RWPE2 (cell line): ENCODE measurements around the gene SFXN1.

ENCODE experiments used
- ATAC-seq: fragments of 200-7000 bp; cut with Tn5 transposase; 3 replicates; pipeline ENCODE4 v1.9.1; 2021; ENCODE audit warnings: low read depth
- DNase-seq: peaks from one replicate; pipeline ENCODE4 v3.0.0-alpha.2; 2020; ENCODE audit warnings: low spot score
- H3K27ac ChIP-seq: fragments of 450-650 bp; 2 replicates; pipeline ENCODE4 v1.5.1; 2017; ENCODE audit warnings: mild to moderate bottlenecking; ENCODE audit not compliant: poor library complexity, severe bottlenecking
- H3K27me3 ChIP-seq: fragments of 250-450 bp; sonication (Bioruptor Pico); 2 replicates; pipeline ENCODE4 v1.5.1; 2021; ENCODE audit warnings: mild to moderate bottlenecking, moderate library complexity; ENCODE audit not compliant: insufficient read depth, poor library complexity, severe bottlenecking
- H3K36me3 ChIP-seq: fragments of 250-450 bp; sonication (Bioruptor Pico); 2 replicates; pipeline ENCODE4 v1.5.1; 2020; ENCODE audit warnings: low read depth, mild to moderate bottlenecking, moderate library complexity
- H3K4me1 ChIP-seq: fragments of 250-450 bp; sonication (Bioruptor Pico); 2 replicates; pipeline ENCODE4 v1.5.1; 2021; ENCODE audit warnings: mild to moderate bottlenecking, moderate library complexity; ENCODE audit not compliant: insufficient read depth, poor library complexity, severe bottlenecking
- H3K4me3 ChIP-seq: fragments of 250-450 bp; sonication (Bioruptor Pico); 2 replicates; pipeline ENCODE4 v1.5.1; 2021; ENCODE audit warnings: mild to moderate bottlenecking, moderate library complexity; ENCODE audit not compliant: severe bottlenecking
- H3K9me3 ChIP-seq: fragments of 250-450 bp; sonication (Bioruptor Pico); 2 replicates; pipeline ENCODE4 v1.5.1; 2021; ENCODE audit warnings: mild to moderate bottlenecking, moderate library complexity; ENCODE audit not compliant: severe bottlenecking
- TF ChIP-seq, protein P1 (sequence below): fragments of 450-650 bp; IDR thresholded peaks from one replicate; pipeline ENCODE4 v1.5.1; 2017; ENCODE audit warnings: mild to moderate bottlenecking, moderate library complexity; ENCODE audit not compliant: poor library complexity, severe bottlenecking

SFXN1 gene

DNA sequence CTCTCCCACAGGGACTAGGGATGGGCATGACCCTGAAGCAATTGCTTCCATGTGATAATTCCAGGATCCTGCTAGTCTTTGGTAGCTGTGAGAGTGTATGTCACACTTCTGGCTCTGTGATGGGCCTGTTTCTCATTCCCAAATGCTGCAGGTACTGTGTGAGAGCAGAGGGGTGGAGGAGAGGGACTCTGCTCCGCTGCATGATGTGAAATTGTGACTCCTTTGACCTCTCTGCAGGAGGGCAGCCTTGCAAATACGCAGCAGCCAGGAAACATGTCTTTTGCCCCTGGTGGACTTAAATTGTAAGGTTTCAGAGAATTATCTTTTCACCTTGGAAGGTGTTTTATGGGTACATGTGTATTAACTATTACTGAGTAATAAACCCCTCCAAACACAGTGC lies 61.6 kb downstream of the SFXN1 start:
- ATAC-seq = no peak
- H3K36me3 ChIP-seq = no peaks in the 10 kb centered on the region
- H3K4me1 ChIP-seq = no peaks in the 10 kb centered on the region
- TF ChIP-seq, protein P1, sequence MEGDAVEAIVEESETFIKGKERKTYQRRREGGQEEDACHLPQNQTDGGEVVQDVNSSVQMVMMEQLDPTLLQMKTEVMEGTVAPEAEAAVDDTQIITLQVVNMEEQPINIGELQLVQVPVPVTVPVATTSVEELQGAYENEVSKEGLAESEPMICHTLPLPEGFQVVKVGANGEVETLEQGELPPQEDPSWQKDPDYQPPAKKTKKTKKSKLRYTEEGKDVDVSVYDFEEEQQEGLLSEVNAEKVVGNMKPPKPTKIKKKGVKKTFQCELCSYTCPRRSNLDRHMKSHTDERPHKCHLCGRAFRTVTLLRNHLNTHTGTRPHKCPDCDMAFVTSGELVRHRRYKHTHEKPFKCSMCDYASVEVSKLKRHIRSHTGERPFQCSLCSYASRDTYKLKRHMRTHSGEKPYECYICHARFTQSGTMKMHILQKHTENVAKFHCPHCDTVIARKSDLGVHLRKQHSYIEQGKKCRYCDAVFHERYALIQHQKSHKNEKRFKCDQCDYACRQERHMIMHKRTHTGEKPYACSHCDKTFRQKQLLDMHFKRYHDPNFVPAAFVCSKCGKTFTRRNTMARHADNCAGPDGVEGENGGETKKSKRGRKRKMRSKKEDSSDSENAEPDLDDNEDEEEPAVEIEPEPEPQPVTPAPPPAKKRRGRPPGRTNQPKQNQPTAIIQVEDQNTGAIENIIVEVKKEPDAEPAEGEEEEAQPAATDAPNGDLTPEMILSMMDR = no peak
- H3K27me3 ChIP-seq = no peaks in the 10 kb centered on the region
- no peak overlapping the region for H3K27ac ChIP-seq
- H3K9me3 ChIP-seq = no peaks in the 10 kb centered on the region
- no peak for DNase-seq
- H3K4me3 ChIP-seq = no peak overlapping the region

- TF ChIP-seq, protein P1 = no peak
- no peaks in the 10 kb centered on the region for H3K9me3 ChIP-seq
- no peak overlapping the region for H3K4me3 ChIP-seq
- H3K27ac ChIP-seq = no peak overlapping the region
- no peaks in the 10 kb centered on the region for H3K36me3 ChIP-seq
- H3K27me3 ChIP-seq = peaks cover 3% of the 10 kb centered on the region
- DNase-seq (no peak), ATAC-seq (no peak)
- H3K4me1 ChIP-seq = no peaks in the 10 kb centered on the region
Observed at GRCh38 chr5:175541264-175541663, 62.9 kb downstream of the SFXN1 start.

DNA sequence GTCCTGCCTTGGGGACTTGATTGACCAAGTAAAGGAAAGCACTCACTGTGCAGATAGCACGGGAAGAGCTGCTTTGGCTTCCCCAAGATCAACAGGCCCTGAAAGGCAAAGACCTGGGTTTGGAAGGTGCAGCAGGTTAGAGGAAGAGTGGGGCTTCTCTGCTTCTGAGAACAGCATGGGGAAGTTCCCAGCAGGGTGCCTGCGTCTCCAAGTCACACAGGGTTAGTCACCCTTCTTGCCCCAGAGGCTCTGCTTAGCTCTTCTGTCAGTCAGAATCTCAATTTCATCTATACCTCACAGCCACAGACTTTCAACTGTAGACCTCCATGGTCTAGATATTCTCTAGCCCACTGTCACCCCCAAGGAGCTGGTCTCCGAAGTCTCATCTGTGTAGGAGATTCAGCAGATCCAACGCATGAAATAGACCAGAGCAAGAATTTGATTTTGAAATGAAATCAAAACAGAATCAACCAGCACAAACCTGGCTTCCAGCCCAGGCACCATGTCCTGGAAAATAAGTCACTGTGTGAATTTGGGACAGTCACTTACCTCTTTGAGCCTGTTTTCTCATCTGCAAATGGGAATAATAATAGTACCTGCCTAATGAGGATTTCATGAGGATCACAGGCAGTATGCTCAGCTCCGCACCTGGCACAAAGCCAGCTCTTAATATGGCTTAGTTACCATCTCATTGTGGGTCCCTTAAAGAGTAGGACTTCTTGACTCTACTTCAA lies 64.0 kb downstream of the SFXN1 start:
- TF ChIP-seq, protein P1 = no peak
- Histone ChIP-seq H3K4me1 (no peaks in the 10 kb centered on the region), H3K36me3 (no peaks in the 10 kb centered on the region), H3K27ac (no peak overlapping the region), H3K27me3 (peaks cover 7% of the 10 kb centered on the region), H3K4me3 (no peak overlapping the region), H3K9me3 (no peaks in the 10 kb centered on the region)
- ATAC-seq (no peak), DNase-seq (no peak)

DNA sequence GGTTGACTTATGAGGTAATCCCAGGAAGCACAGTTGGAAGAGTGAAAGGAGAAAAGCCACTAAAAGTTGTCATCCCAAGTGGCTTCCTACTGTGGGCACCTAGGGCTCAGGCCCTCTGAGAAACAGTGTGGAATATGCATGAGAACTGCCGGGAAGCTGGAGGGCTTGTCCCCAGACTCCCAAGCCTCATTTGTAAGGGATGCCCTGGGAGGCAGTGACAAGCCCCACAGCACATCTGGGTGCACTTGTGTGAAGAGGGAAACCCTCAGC lies 64.5 kb downstream of the SFXN1 start:
- H3K27ac ChIP-seq = no peak overlapping the region
- peaks cover 12% of the 10 kb centered on the region for H3K27me3 ChIP-seq
- DNase-seq (no peak), ATAC-seq (no peak)
- no peaks in the 10 kb centered on the region for H3K4me1 ChIP-seq
- H3K4me3 ChIP-seq = no peak overlapping the region
- no peaks in the 10 kb centered on the region for H3K9me3 ChIP-seq
- H3K36me3 ChIP-seq = no peaks in the 10 kb centered on the region
- TF ChIP-seq, protein P1 = no peak

DNA sequence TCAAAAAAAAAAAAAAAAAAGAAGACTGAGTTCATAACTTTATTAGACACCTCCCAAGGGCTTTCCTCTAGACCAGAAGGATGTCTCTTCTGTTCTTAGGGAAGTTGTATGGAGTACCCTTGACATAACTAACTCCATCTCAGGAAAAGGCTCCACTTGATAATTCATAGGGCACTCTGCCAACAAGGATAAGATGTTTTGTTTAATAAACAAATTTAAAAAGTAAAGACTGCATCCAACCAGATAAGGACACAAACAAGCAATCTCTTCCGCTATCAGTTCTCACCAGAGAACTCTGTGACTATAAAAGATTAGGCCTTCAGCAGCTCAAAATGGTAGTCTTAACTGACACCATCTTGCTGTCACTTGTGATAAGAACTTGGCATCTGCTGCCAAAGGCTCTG lies 65.8 kb downstream of the SFXN1 start:
- DNase-seq (no peak), ATAC-seq (no peak)

More for the DNA sequence above, 65.8 kb downstream of the SFXN1 start:
- TF ChIP-seq, protein P1 = no peak
- Histone ChIP-seq H3K9me3 (no peaks in the 10 kb centered on the region), H3K4me3 (no peak overlapping the region), H3K27me3 (peaks cover 24% of the 10 kb centered on the region), H3K4me1 (no peaks in the 10 kb centered on the region), H3K36me3 (no peaks in the 10 kb centered on the region), H3K27ac (no peak overlapping the region)
